Measurements from ENCODE around the gene ZNF879.

GRCh38 chr5:179060116-179061008 lies 36.8 kb downstream of the ZNF879 start, which contains the start of gene ZNF354C:
- TF ChIP-seq, protein P1, sequence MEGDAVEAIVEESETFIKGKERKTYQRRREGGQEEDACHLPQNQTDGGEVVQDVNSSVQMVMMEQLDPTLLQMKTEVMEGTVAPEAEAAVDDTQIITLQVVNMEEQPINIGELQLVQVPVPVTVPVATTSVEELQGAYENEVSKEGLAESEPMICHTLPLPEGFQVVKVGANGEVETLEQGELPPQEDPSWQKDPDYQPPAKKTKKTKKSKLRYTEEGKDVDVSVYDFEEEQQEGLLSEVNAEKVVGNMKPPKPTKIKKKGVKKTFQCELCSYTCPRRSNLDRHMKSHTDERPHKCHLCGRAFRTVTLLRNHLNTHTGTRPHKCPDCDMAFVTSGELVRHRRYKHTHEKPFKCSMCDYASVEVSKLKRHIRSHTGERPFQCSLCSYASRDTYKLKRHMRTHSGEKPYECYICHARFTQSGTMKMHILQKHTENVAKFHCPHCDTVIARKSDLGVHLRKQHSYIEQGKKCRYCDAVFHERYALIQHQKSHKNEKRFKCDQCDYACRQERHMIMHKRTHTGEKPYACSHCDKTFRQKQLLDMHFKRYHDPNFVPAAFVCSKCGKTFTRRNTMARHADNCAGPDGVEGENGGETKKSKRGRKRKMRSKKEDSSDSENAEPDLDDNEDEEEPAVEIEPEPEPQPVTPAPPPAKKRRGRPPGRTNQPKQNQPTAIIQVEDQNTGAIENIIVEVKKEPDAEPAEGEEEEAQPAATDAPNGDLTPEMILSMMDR (IDR thresholded peaks at IDR 0.05 in 2 of 3, conservative IDR thresholded peaks at IDR 0.05 in 1 of 3; ENCODE audit: borderline replicate concordance in 1 of 3, insufficient read depth in 1 of 3, low read depth in 2 of 3, low read length in 2 of 3), result no peak
- no peak for TF ChIP-seq EZH2 (IDR thresholded peaks at IDR 0.05)
- TF ChIP-seq CEBPB (IDR thresholded peaks at IDR 0.05; ENCODE audit: low read depth), result no peak
- no peak for TF ChIP-seq TCF7L2 (IDR thresholded peaks at IDR 0.05; ENCODE audit: borderline replicate concordance, extremely low read depth, insufficient read depth, insufficient read length)
- TF ChIP-seq POLR2A (IDR thresholded peaks at IDR 0.05; ENCODE audit: borderline replicate concordance, extremely low read depth, insufficient read depth, insufficient read length), result no peak
- TF ChIP-seq YY1 (IDR thresholded peaks at IDR 0.05; ENCODE audit: extremely low read depth, insufficient replicate concordance, low read depth, low read length), result no peak
